COLO668 (cell line): ENCODE data around the gene SRSF1.
"Not testable (repeated sequence)": the region's sequence is repeated elsewhere in the genome, so short reads cannot be mapped to it uniquely, and the experiment has no call there.

Source experiments
- DNase-seq: peaks from one replicate; lab custom pipeline; 2025; ENCODE audit not compliant: unreplicated experiment; lab: John Stamatoyannopoulos, UW

The SRSF1 gene

DNA sequence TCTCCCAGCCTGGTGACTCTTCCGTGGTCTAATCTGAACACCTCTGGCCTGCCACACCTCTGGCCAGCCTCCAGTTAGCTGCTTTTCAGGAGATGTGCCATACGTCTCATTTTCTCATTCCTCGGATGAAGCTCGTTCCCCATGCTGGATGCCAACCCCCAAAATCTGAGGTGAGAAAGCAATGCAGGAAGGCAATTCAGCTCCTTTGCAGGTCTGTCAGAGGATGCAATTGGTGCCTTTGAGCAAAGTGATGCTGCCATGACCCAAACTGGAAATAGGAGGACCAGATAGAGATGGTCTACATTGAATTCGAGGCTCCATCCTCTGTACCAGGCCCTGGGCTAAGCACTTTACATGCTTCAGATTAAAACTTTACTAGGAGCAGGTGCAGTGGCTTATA lies 40.8 kb downstream of the SRSF1 start:
- no peak for DNase-seq

DNA sequence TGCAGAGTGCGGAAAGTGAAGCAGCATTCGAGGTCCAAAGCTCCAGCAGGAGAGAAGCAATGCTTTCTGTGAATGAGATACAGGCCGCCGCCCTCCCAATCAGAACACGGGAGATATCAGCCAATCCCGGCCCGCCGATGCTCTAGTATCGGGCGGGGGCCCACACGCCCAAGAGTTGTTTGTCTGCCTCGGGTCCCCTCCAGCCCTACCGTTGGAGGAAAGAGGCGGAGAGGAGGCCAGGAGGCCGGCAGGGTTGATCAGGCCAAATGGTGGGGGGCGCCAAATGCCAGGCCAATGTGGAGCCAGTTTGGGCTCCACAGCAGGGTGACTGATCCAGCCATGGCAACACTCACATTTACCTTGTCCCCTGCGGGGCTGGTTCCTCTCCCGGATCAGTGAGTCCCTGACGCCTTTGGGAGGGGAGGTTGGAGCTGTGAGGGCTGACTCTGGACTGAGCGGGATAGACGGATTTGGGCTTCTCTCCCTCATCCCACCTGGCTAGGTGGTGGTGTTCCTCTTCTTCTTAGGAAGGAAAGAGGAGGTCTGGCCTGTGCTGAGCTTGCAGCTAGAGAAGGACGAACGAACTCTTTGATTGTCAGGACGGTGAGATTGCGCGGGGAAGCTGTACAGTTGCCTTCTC lies 41.4 kb downstream of the SRSF1 start:
- no peak for DNase-seq

- DNase-seq = no peak
These were observed 43.9 kb downstream of the SRSF1 start for GRCh38 chr17:57963149-57963511.

- DNase-seq = no peak
These were observed 44.5 kb downstream of the SRSF1 start for GRCh38 chr17:57962279-57963148.

- no peak for DNase-seq
These were observed 47.1 kb downstream of the SRSF1 start for GRCh38 chr17:57959929-57960328.

GRCh38 chr17:57958391-57958790 lies 48.7 kb downstream of the SRSF1 start:
- DNase-seq = not testable (repeated sequence)

- no peak for DNase-seq
These were observed 49.2 kb downstream of the SRSF1 start for GRCh38 chr17:57957886-57958285.

- DNase-seq = no peak
These were observed 49.8 kb downstream of the SRSF1 start for GRCh38 chr17:57957120-57957850.

DNA sequence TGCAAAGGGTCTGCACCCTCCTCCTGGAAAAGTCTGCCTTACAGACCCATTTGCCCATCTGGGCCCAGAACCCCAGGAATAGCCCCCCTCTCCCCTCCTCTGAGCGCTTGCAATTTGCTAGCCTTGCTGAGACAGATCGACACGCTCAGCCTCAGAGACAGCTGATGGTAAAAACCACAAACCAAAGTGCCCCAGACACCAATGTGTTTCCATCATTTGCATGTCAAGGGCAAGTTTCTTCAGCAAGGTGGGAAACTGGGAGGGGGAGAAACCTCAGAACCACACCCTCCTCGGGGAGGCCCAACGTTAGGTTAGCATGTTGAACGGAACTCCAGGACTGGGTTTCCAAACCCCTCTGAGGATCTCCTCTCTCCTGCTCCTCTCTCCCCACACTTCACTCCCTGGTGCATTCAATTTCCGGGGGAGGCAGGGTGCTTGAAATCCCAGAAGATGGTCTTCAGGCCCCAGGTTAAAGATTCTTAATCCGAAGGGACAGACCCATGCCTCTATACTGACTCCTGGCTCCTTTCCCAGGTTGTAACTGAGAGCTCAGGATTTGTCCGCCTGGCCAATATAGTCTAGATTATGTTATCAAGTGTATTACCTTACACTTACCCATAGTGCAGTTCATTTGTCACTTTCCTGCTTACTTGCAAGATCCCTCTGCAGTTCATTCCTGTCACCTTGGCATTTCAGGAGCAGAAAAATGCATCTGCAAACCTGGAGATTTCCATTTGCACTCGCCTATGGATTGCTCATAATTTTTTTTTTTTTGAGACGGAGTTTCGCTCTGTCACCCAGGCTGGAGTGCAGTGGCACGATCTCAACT lies 50.5 kb downstream of the SRSF1 start:
- no peak for DNase-seq

DNA sequence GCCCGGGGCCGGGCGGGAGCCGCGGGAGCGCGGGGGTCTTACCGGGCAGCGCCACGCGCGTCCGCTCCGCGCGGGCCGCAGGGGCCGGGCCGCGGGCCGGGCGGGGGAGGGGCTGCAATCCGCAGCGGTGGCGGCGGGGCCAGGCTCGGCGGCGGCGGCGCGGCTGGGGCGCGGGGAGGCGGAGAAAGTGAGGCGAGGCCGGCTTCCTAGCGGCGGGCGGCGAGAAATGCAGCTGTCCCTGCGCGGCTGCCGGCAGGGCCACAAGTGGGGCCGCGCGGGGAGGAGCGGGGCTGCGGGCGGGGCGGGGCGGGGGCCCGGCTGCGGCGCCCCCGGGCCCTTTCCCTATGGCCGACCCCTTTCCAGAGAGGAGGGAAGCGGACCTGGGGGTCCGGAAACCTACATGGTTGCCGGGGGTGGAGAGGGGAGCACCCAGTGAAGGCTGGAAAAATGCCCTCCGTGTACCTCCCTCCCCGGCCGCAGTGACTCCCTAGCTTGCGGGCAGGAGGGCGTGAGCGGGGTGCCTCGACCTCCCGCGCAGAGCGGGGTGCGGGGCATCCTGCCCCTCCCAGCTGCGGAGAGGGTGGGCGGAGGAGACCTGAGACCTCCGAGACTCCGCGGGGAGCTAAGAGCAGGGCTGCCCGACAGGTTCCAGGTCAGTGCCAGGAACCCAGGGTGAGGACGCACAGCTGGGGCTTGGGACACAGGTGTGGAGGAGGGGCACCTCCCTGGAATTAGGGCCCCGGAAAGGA lies 51.7 kb downstream of the SRSF1 start, which contains the start of gene CUEDC1:
TSS of gene CUEDC1 (minus strand) at position 230 of the 749 bp plus-strand sequence. CDS start 69,848 bp downstream, outside the sequence.
- peak; percentile 74 for DNase-seq

DNA sequence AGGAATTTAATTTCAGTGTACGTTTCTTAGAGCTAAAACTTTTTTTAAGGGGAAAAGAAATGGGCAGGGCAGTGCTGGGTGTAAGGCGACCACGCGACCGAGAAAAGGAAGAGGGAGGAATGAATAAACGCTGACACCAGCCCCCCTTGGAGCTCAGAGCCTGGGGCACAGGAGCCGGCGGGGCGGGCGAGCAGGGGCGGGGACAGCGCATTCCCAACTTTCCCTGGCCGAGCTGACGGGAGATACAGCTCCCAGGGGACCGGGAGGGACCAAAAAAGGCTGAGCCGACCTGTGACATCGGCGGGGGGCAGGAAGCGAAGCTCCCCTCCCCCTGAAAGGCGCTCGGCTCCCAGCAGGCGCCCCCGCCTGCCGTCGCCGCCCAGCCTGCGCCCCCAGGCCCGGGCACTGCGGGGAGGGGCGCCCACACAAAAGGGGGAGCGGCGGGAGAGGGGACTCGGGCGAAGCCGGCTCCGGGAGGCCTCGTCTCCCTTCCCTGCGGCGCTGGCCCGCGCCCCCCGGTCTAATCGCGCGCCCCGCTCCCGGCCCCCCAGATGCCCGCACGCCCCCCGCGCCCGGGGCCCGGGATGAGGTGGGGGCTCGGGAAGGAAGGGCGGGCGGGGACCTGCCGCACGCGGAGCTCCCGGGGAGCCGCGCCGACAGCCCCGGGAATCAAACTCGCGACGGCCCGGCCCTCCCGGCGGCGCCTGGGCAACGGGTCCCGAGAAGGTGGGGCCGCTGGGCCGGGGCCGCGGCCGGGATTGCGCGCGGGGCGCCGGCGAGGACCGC lies 52.5 kb downstream of the SRSF1 start:
- peak; percentile 37 for DNase-seq

DNA sequence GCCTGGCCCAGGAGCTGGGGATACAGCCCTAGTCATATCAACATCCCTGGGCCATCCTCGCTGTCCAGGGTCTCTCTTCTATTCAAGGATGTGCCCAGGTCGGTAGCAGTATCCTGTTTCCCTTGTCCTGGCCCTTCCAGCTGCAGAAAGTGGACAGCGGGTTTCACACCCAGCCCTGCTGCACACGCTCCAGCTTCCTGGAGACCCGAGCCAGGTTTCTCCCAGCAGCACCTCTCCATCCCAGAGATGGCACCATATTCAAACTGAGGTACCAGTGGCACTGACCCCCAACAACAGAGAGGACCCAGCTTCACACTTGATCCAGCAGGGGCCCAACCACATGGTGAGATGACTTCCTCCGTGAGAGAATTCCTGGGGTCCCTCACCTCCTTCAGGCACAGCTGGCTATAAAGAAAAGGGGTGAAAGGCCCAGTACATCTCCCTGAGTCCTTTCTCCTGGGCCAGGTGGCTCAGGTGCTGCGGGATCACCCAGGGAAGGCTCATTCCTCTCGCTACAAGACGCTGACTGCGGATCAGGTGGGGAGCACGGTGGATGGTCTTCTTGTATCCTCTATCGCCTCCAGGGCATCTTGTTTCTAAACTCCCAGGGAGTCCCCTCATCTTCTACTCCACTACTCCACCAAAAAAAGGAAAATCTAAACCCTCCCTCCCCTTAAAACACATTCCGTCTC lies 53.2 kb downstream of the SRSF1 start:
- DNase-seq = no peak
